Astrocyte (in vitro differentiated cells and primary cell): Measurements from ENCODE around the gene MAGEA9B. TPM values are rescaled to one million over a fixed set of nuclear protein-coding genes. Genes with fewer than 3 reads are reported as not detected.
A peak's percentile ranks its signal among the peaks of the same experiment; 100 is the strongest.

Experiments used
- DNase-seq: peaks from one replicate; pipeline ENCODE4 v3.0.0-alpha.2; 2010; ENCODE audit warnings: low read depth
- FAIRE-seq: peaks from 2 replicates; lab custom pipeline; 2011; peaks lifted over from hg19 to GRCh38; lab: Jason Lieb, UNC
- H2AFZ ChIP-seq: 2 replicates; pipeline ENCODE4 v1.6.0; 2012; ENCODE audit warnings: low read depth, low read length, inconsistent platforms
- H3K27ac ChIP-seq: 2 replicates; pipeline ENCODE4 v1.5.1; 2011; ENCODE audit warnings: low read depth, low read length, inconsistent platforms
- H3K27me3 ChIP-seq: 2 replicates; pipeline ENCODE4 v1.6.0; 2011; ENCODE audit warnings: low read length, inconsistent platforms; ENCODE audit not compliant: insufficient read depth
- H3K36me3 ChIP-seq: 2 replicates; pipeline ENCODE4 v1.5.1; 2011; ENCODE audit warnings: low read length, inconsistent platforms; ENCODE audit not compliant: insufficient read depth
- H3K4me1 ChIP-seq: 2 replicates; pipeline ENCODE4 v1.5.1; 2011; ENCODE audit warnings: low read length, inconsistent platforms; ENCODE audit not compliant: insufficient read depth
- H3K4me2 ChIP-seq: 2 replicates; pipeline ENCODE4 v1.6.0; 2012; ENCODE audit warnings: low read length, inconsistent platforms
- H3K4me3 ChIP-seq: 2 replicates; pipeline ENCODE4 v1.5.1; 2011; ENCODE audit warnings: low read depth, mild to moderate bottlenecking, low read length, inconsistent platforms; ENCODE audit not compliant: insufficient read depth
- H3K79me2 ChIP-seq: 2 replicates; pipeline ENCODE4 v1.6.0; 2012; ENCODE audit warnings: mild to moderate bottlenecking, low read length, inconsistent platforms; ENCODE audit not compliant: insufficient read depth
- H3K9ac ChIP-seq: 2 replicates; pipeline ENCODE4 v1.6.0; 2012; ENCODE audit warnings: mild to moderate bottlenecking, low read length, inconsistent platforms
- H3K9me3 ChIP-seq: 2 replicates; pipeline ENCODE4 v1.5.1; 2012; ENCODE audit warnings: low read depth, mild to moderate bottlenecking, low read length, inconsistent platforms; ENCODE audit not compliant: insufficient read depth
- H4K20me1 ChIP-seq: 2 replicates; pipeline ENCODE4 v1.6.0; 2012; ENCODE audit warnings: low read length, inconsistent platforms; ENCODE audit not compliant: insufficient read depth
- H3K27ac Mint-ChIP-seq: one replicate; pipeline ENCODE4 v1.8.0; 2021; ENCODE audit warnings: mild to moderate bottlenecking, mixed read lengths; ENCODE audit not compliant: unreplicated experiment
- H3K27me3 Mint-ChIP-seq: one replicate; pipeline ENCODE4 v1.8.0; 2021; ENCODE audit warnings: low read depth, mixed read lengths; ENCODE audit not compliant: unreplicated experiment
- H3K36me3 Mint-ChIP-seq: one replicate; pipeline ENCODE4 v1.8.0; 2021; ENCODE audit warnings: low read depth, mixed read lengths; ENCODE audit not compliant: unreplicated experiment
- H3K4me1 Mint-ChIP-seq: one replicate; pipeline ENCODE4 v1.8.0; 2021; ENCODE audit warnings: low read depth, mixed read lengths; ENCODE audit not compliant: unreplicated experiment
- H3K4me3 Mint-ChIP-seq: one replicate; pipeline ENCODE4 v1.8.0; 2021; ENCODE audit warnings: mild to moderate bottlenecking, moderate library complexity, mixed read lengths; ENCODE audit not compliant: unreplicated experiment
- H3K9me3 Mint-ChIP-seq: one replicate; pipeline ENCODE4 v1.8.0; 2021; ENCODE audit warnings: mild to moderate bottlenecking, mixed read lengths; ENCODE audit not compliant: unreplicated experiment
- EZH2 ChIP-seq: IDR thresholded peaks from 2 replicates; pipeline ENCODE4 v1.6.1; 2012; ENCODE audit warnings: mild to moderate bottlenecking, low read length, inconsistent platforms; ENCODE audit not compliant: insufficient read depth
- total RNA-seq: library from RNA; stranded (reverse); gene quantifications from 2 replicates; pipeline ENCODE4 v1.2.1, GENCODE V29; 2021
- TF ChIP-seq, protein P1 (sequence below): IDR thresholded peaks from 2 replicates; pipeline ENCODE4 v1.5.1; 2011; ENCODE audit warnings: low read depth, mild to moderate bottlenecking, inconsistent platforms, low read length, moderate library complexity; ENCODE audit not compliant: insufficient read depth

Gene MAGEA9B
- total RNA-seq, 1 donor from 2014 or later: not detected

DNA sequence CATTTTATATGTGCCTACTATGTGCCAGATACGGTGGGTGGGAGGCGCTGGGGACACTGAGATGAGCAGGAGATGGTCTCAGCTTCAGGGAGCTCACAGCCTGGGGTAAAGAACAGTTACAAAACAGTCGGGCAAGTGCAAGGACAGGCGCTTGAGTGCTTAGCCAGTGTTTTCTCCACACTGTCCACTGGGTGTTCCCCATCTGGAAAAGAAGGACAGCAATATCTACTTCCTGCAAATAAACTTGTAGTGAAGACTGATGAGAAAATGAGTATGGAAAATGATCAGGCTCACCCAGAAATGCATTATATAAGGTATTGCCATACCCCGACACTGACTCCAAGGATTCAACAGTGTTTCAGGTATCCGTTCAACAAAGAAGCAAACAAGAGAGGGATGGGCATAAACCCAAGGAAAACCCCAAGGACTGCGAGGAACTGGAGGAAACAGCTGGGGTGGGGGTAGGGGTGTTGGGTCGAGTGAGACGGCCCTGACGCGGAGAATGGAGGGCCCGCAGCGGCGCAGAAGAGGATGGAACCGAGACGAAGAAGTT, 43.5 kb upstream of the MAGEA9B start:
- H3K4me1 Mint-ChIP-seq: peaks cover 25% of the 10 kb centered on the region
- H3K27ac ChIP-seq: peak overlapping the region; percentile 47
- peak; percentile 87 for FAIRE-seq

DNA sequence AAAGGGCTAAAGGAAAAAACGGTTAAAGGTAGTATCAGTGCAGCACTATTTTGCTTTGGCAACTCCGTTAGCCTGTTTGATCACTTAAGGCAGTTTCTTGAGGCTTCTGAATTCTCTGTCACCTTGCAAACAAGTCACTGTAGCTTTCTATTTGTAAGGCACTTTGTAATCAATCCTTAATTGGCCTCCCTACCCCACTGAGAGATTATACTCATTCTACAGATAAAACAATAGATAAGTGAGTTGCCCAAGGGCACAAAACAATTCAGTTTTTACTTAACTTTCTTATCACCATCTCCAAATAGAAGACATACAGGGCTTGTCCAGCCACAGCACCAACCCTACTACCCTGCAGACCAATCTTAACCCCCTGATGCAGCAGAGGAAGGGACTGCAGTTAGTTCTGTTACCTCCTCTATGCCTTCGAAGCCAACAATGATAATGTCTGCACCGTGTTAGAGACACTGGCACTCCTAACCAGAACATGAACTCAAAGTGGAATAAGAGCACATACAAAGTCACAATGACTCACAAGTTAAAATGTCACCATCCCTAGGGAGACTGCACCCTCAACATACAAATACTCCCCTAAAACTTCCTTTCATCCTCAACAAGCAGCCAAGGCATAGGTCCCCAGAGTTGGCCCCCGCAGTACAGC, 42.6 kb upstream of the MAGEA9B start:
- H3K4me3 ChIP-seq: no peak overlapping the region
- no peak overlapping the region for H3K27ac Mint-ChIP-seq
- FAIRE-seq: no peak

More for the DNA sequence above, 43.5 kb upstream of the MAGEA9B start:
- H3K36me3 Mint-ChIP-seq: peaks cover 5% of the 10 kb centered on the region
- peaks cover 40% of the 10 kb centered on the region for H3K79me2 ChIP-seq
- H3K4me3 ChIP-seq: peak overlapping the region; percentile 65
- TF ChIP-seq, protein P1, sequence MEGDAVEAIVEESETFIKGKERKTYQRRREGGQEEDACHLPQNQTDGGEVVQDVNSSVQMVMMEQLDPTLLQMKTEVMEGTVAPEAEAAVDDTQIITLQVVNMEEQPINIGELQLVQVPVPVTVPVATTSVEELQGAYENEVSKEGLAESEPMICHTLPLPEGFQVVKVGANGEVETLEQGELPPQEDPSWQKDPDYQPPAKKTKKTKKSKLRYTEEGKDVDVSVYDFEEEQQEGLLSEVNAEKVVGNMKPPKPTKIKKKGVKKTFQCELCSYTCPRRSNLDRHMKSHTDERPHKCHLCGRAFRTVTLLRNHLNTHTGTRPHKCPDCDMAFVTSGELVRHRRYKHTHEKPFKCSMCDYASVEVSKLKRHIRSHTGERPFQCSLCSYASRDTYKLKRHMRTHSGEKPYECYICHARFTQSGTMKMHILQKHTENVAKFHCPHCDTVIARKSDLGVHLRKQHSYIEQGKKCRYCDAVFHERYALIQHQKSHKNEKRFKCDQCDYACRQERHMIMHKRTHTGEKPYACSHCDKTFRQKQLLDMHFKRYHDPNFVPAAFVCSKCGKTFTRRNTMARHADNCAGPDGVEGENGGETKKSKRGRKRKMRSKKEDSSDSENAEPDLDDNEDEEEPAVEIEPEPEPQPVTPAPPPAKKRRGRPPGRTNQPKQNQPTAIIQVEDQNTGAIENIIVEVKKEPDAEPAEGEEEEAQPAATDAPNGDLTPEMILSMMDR: peak; percentile 21
- TF ChIP-seq EZH2: no peak
- no peaks in the 10 kb centered on the region for H3K9me3 Mint-ChIP-seq
- H3K27me3 ChIP-seq: no peaks in the 10 kb centered on the region
- H3K9me3 ChIP-seq: no peaks in the 10 kb centered on the region
- peak; percentile 33 for DNase-seq
- H3K9ac ChIP-seq: peak overlapping the region; percentile 82
- H2AFZ ChIP-seq: peak overlapping the region; percentile 66
- peak overlapping the region; percentile 94 for H3K4me3 Mint-ChIP-seq
- peaks cover 38% of the 10 kb centered on the region for H4K20me1 ChIP-seq
- peak overlapping the region; percentile 90 for H3K4me2 ChIP-seq
- H3K27me3 Mint-ChIP-seq: peaks cover 8% of the 10 kb centered on the region
- H3K36me3 ChIP-seq: no peaks in the 10 kb centered on the region
- H3K4me1 ChIP-seq: peaks cover 9% of the 10 kb centered on the region
- peak overlapping the region; percentile 69 for H3K27ac Mint-ChIP-seq

More for the DNA sequence above, 42.6 kb upstream of the MAGEA9B start:
- peaks cover 23% of the 10 kb centered on the region for H3K4me1 Mint-ChIP-seq
- Histone ChIP-seq H2AFZ (no peak overlapping the region), H3K27ac (no peak overlapping the region), H3K9ac (peak overlapping the region; percentile 82), H3K27me3 (no peaks in the 10 kb centered on the region), H3K36me3 (no peaks in the 10 kb centered on the region), H3K4me1 (peaks cover 9% of the 10 kb centered on the region), H4K20me1 (peaks cover 45% of the 10 kb centered on the region), H3K79me2 (peaks cover 49% of the 10 kb centered on the region), H3K9me3 (no peaks in the 10 kb centered on the region), H3K4me2 (peak overlapping the region; percentile 90)
- peaks cover 8% of the 10 kb centered on the region for H3K27me3 Mint-ChIP-seq
- peak overlapping the region; percentile 94 for H3K4me3 Mint-ChIP-seq
- H3K9me3 Mint-ChIP-seq: no peaks in the 10 kb centered on the region
- DNase-seq: no peak
- no peak for TF ChIP-seq EZH2
- TF ChIP-seq, protein P1: no peak
- H3K36me3 Mint-ChIP-seq: peaks cover 5% of the 10 kb centered on the region
